Urinary bladder (tissue), 4 donors: ENCODE data around the gene PPFIBP1. TPM values are rescaled to one million over a fixed set of nuclear protein-coding genes. Genes with fewer than 3 reads are reported as not detected.

Source experiments
- DNase-seq: peaks from one replicate; pipeline ENCODE4 v3.0.0-alpha.2; 2015; ENCODE audit errors: extremely low spot score
- H3K27ac ChIP-seq: one replicate; pipeline ENCODE4 v1.5.1; 2013; ENCODE audit warnings: low read depth, mild to moderate bottlenecking, moderate library complexity
- H3K36me3 ChIP-seq: one replicate; pipeline ENCODE4 v1.6.1; 2013; ENCODE audit warnings: mild to moderate bottlenecking, moderate library complexity; ENCODE audit not compliant: insufficient read depth
- H3K4me1 ChIP-seq: one replicate; pipeline ENCODE4 v1.6.1; 2013; ENCODE audit warnings: mild to moderate bottlenecking, moderate library complexity; ENCODE audit not compliant: insufficient read depth
- H3K4me3 ChIP-seq: one replicate; pipeline ENCODE4 v1.5.1; 2013; ENCODE audit warnings: low read depth, low read length
- WGBS: extraction: QIAGEN DNeasy Blood & Tissue Kit; methylation state at CpG from one replicate; pipeline ENCODE4 v1.1.7; 2013; 5-methylcytosine and 5-hydroxymethylcytosine counted together
- polyA plus RNA-seq: library from polyadenylated mRNA; stranded (reverse); fragments of 200-250 nt; gene quantifications from one replicate; pipeline ENCODE4 v1.2.3, GENCODE V29; 2013
- total RNA-seq: library from RNA; depleted of rRNA; stranded (reverse); fragments of >200 nt; gene quantifications from one replicate; pipeline ENCODE4 v1.2.3, GENCODE V29; 2014
- donor health status: healthy with polysubstance abuse.
- donor health status: healthy.

PPFIBP1 gene
- total and polyA plus RNA-seq, 2 donors, result 38.4 to 119 TPM

- 50% methylated on average over 8 of the region's 8 CpGs for WGBS
- Histone ChIP-seq H3K4me1 (peaks cover 16% of the 10 kb centered on the region), H3K27ac (peak overlapping the region; percentile 53), H3K36me3 (no peaks in the 10 kb centered on the region), H3K4me3 (no peak overlapping the region)
- DNase-seq, result no peak
Measured at GRCh38 chr12:27552886-27553560, 29.0 kb downstream of the PPFIBP1 start.

GRCh38 chr12:27553941-27554340, 29.9 kb downstream of the PPFIBP1 start:
- peak overlapping the region; percentile 29 for H3K27ac ChIP-seq
- WGBS, result 54% methylated on average over 3 of the region's 3 CpGs
- DNase-seq, result no peak
- H3K4me3 ChIP-seq, result no peak overlapping the region
- peaks cover 16% of the 10 kb centered on the region for H3K4me1 ChIP-seq
- no peaks in the 10 kb centered on the region for H3K36me3 ChIP-seq

DNA sequence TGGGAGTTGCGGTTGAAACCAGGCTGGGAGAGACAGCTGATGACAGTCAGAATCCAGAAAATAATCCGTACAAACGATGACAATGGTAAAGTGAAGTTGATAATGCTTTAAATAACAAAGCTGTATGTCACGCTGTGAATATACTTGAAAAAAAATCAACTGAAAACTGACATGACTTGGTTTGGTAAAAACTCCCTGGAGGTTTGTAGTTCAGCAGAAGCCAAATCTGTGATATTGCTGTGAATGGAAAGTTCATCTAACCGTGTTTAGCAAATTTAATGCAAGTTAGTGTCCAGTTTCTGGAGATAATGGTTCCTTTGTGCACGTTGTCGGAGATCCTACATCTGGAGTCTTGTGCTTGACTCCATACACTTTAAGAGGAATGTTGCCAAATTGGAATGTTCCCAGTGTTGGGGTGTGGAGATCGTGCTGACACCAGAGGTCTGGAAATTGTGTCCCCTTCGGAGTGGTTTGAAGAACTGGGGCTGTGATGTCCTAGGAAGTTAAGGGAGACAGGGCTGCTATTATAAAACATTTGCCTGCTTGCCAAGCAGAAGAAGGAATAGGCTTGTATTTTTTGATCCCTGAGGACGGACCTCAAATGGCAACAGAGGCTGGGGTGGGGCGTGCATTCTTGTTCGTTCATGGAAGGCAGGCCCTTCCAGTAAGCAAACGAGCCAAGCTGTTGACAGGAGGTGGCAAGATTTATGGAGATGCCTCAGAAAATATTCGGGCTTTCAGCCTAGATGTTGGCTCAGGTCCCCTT, 30.6 kb downstream of the PPFIBP1 start:
- 19% methylated on average over 14 of the region's 14 CpGs for WGBS
- Histone ChIP-seq H3K36me3 (no peaks in the 10 kb centered on the region), H3K4me3 (no peak overlapping the region), H3K4me1 (peaks cover 13% of the 10 kb centered on the region), H3K27ac (peak overlapping the region; percentile 39)
- DNase-seq, result peak; percentile 71

- no peaks in the 10 kb centered on the region for H3K36me3 ChIP-seq
- H3K4me1 ChIP-seq, result peaks cover 13% of the 10 kb centered on the region
- DNase-seq, result no peak
- H3K27ac ChIP-seq, result no peak overlapping the region
- WGBS, result 35% methylated on average over 5 of the region's 5 CpGs
- no peak overlapping the region for H3K4me3 ChIP-seq
Measured at GRCh38 chr12:27555361-27555760, 31.4 kb downstream of the PPFIBP1 start.

DNA sequence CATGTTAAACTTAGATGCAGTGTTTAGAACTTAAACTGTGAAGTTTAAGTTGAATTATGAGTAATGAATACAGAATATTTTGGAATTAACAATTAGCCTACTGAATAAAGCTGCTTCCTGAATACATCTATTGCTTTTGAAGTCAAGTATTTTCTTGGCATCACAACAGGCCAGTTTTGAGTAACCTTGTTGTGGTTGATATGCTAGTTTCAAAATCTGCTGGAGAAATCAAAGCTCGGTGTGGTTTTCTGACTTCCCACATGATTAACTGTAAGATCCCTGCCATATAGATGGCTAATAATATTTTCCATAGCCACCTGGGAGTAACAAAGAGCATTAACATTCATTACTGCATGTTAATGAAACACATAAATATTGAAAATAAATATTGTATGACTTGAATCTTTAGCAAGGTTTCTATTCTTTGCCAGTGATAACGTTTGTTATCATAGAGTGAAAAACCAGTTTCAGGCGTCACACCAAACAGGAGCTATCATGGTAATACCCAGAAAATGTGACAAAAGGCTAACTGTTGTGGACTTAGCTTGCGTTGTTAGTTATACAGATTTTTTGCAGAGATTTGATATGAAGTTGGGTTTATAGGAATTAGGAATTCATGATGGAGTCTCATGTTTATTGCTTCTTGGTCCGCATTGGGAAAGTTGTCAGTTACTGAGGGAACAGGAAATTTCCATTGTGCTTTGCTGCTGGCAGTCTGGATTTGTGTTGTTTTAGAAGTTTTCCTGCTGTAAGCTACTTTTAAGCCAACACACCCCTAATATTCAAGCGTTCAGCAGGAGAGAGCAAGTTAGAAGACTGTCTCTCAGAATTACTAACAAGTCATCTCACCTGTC, 32.1 kb downstream of the PPFIBP1 start:
- 44% methylated on average over 6 of the region's 6 CpGs for WGBS
- Histone ChIP-seq H3K4me3 (no peak overlapping the region), H3K27ac (peak overlapping the region; percentile 56), H3K4me1 (peaks cover 10% of the 10 kb centered on the region), H3K36me3 (no peaks in the 10 kb centered on the region)
- DNase-seq, result no peak

DNA sequence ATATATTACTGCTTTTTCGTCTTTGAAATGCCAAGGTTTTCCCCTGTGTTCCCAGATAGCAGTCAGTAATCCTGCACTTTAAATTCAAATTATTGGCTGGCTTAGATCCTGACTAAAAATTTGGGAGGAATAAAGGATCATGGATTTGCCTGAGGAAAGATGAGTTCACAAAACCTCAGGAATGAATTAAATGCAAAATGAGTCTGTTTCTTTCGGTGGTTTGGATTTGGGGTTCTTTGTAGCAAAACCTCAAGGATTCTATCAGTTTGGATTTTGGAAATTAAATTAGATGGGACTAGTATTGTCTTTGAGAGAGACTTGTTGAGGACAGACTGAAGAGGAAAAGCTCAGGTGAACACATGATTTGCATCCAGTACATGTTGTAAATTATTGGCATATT, 36.1 kb downstream of the PPFIBP1 start:
- 74% methylated on average over 2 of the region's 2 CpGs for WGBS
- DNase-seq, result no peak

DNA sequence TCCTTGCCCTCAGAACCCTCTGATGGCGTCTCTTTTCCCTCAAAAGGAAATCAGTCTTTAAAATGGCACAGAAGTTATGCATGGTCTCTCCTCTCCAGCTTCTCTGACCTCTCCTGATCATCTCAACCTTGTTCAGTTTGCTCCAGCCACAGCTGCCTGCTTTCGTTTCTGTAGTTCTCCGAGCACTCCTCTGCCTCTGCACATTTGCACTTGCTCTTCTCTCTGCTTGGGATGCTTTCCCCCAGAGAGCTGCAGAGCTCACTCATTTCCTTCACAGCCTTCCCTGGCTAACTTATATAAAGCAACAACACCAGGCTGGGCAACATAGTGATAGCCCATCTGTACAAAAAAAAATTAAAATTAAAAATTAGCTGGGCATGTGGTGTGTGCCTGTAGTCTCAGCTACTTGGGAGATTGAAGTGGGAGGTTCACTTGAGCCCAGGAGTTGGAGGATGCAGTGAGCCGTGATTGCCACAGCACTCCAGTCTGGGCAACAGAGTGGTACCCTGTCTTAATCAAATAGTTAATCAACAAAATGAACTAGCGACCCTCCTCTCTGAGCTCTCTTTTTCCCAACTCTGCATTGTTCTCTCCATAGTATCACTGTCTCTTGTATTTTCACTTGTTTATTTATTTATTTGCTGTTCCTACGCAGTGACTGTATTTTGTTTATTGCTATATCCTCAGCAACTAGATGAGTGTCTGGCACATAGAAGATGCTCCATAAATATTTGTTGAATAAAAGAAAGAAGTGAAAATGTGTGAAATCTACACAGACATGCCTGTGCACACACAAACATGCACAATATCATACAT, 37.7 kb downstream of the PPFIBP1 start:
- no peaks in the 10 kb centered on the region for H3K4me1 ChIP-seq
- WGBS, result 56% methylated on average over 6 of the region's 6 CpGs
- H3K27ac ChIP-seq, result no peak overlapping the region
- DNase-seq, result no peak
- H3K4me3 ChIP-seq, result no peak overlapping the region
- no peaks in the 10 kb centered on the region for H3K36me3 ChIP-seq

More for the DNA sequence above, 36.1 kb downstream of the PPFIBP1 start:
- H3K4me1 ChIP-seq, result peaks cover 2% of the 10 kb centered on the region
- H3K36me3 ChIP-seq, result no peaks in the 10 kb centered on the region
- H3K27ac ChIP-seq, result no peak overlapping the region
- no peak overlapping the region for H3K4me3 ChIP-seq

DNA sequence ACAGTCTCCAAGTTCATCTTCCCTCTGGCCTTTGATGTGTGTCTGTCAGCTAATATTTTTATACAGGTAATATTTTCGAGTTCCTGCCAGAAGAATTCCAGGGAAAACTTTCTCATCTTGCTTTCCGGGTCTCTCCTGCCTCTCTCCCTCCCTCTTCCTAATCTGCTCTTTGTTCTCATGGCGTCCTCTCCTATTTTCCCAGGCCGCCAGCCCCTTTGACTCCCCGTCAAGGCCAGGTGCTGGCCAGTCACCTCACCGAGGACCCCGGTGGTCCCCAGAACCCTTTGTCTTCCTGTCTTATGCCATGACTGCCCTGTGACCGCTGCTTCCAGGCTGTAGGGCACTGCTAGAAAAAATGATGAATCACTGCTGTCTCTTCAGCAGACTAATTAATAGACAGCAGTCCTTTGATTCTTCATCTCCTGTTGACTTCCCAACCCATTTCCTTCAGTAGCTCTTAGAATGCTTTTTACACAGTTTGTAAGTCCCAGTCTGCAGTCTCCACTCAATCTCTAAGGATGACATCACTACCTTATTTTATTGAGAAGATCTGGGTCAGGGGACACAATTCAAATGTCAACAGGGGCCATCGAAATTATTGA, 40.7 kb downstream of the PPFIBP1 start:
- no peaks in the 10 kb centered on the region for H3K36me3 ChIP-seq
- H3K4me1 ChIP-seq, result peaks cover 2% of the 10 kb centered on the region
- no peak overlapping the region for H3K4me3 ChIP-seq
- DNase-seq, result no peak
- 73% methylated on average over 9 of the region's 9 CpGs for WGBS
- H3K27ac ChIP-seq, result no peak overlapping the region

- no peak for DNase-seq
- 77% methylated on average over 2 of the region's 2 CpGs for WGBS
- peaks cover 2% of the 10 kb centered on the region for H3K4me1 ChIP-seq
- no peak overlapping the region for H3K27ac ChIP-seq
- H3K4me3 ChIP-seq, result no peak overlapping the region
- H3K36me3 ChIP-seq, result no peaks in the 10 kb centered on the region
Measured at GRCh38 chr12:27566159-27566558, 42.2 kb downstream of the PPFIBP1 start.

- DNase-seq, result no peak
- peaks cover 2% of the 10 kb centered on the region for H3K4me1 ChIP-seq
- 63% methylated on average over 2 of the region's 2 CpGs for WGBS
- no peak overlapping the region for H3K27ac ChIP-seq
- no peaks in the 10 kb centered on the region for H3K36me3 ChIP-seq
- no peak overlapping the region for H3K4me3 ChIP-seq
Measured at GRCh38 chr12:27566626-27567025, 42.6 kb downstream of the PPFIBP1 start.

DNA sequence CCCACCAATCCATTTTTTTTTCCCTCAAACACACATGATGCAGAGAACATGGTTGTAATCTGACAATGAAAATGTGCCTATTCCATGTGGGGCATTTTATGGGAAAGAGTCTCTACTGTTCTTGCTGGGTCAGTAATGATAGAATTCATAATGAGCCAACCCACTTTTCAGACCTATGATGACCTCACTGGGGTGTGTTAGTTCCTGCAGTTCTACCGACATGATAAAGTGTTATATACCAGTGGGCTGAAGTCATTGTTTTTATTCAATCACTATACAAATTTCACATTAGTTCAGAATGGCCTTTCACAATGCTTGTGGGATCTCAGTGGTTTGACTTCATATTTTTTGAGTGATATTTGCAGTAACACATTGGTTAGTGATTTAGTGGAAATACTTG, 47.5 kb downstream of the PPFIBP1 start:
- no peak overlapping the region for H3K27ac ChIP-seq
- H3K36me3 ChIP-seq, result no peaks in the 10 kb centered on the region
- DNase-seq, result no peak
- peaks cover 2% of the 10 kb centered on the region for H3K4me1 ChIP-seq
- 40% methylated on average over 1 of the region's 1 CpG for WGBS
- H3K4me3 ChIP-seq, result no peak overlapping the region

- no peak for DNase-seq
- Histone ChIP-seq H3K27ac (no peak overlapping the region), H3K4me1 (peaks cover 2% of the 10 kb centered on the region), H3K36me3 (no peaks in the 10 kb centered on the region), H3K4me3 (no peak overlapping the region)
- WGBS, result 55% methylated on average over 2 of the region's 2 CpGs
Measured at GRCh38 chr12:27572486-27573255, 48.7 kb downstream of the PPFIBP1 start.
